Measurements from ENCODE around the gene LYSMD4.

Gene LYSMD4

GRCh38 chr15:99712415-99712814 lies 20.8 kb downstream of the LYSMD4 start (continued):
- TF ChIP-seq ZBTB6 (tag by site-specific recombination; IDR thresholded peaks at IDR 0.05) = no peak
- no peak for TF ChIP-seq ZNF24 (tag by site-specific recombination; IDR thresholded peaks at IDR 0.05)
- TF ChIP-seq ZFP37 (tag by site-specific recombination; IDR thresholded peaks at IDR 0.05) = no peak
- no peak for TF ChIP-seq ZNF639 (tag by site-specific recombination; IDR thresholded peaks at IDR 0.05)
- no peak for TF ChIP-seq ZNF776 (tag by site-specific recombination; IDR thresholded peaks at IDR 0.05; ENCODE audit: borderline replicate concordance)
- no peak for TF ChIP-seq ZNF514 (tag by site-specific recombination; IDR thresholded peaks at IDR 0.05)
- no peak for TF ChIP-seq ZNF132 (tag by site-specific recombination; IDR thresholded peaks at IDR 0.05; ENCODE audit: borderline replicate concordance)
- no peak for TF ChIP-seq ZNF354C (tag by site-specific recombination; IDR thresholded peaks at IDR 0.05; ENCODE audit: borderline replicate concordance, low read depth)
- no peak for TF ChIP-seq ZNF560 (tag by site-specific recombination; IDR thresholded peaks at IDR 0.05; ENCODE audit: borderline replicate concordance)

DNA sequence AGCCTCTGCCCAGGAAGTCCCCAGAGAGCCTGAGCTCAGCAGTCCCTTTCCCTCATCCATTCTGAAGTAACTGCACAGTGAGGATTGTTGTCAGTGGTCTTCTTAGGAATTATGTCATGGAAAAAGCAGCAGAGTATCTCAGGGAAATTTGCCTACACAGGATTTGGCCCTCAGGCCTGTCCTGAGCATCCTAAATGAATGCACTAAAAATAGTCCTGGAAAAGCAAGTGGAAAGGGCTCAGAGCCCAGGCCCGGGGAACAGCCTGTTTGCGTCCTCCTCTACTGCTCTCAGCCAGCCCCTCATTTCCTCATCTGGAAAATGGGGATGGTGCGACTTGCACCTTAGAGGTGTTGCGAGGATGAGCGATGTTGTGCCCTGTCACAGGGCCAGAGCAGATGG lies 21.6 kb downstream of the LYSMD4 start:
- 0 out of 2 replicates have a peak, but pooled peaks cover 5% of the 10 kb centered on the region for H3K4me1 ChIP-seq (ENCODE audit: control insufficient read depth, insufficient read depth, low read length)
- CTCF ChIA-PET = interaction anchor here (0.5 to 1.3 kb wide), 2 partner anchors 284 to 424 kb away, joined by 3 to 4 read pairs; no protein-coding TSS in a partner anchor
- POLR2A ChIA-PET = no interaction called here
- TF ChIP-seq ZNF510 (tag by site-specific recombination; IDR thresholded peaks at IDR 0.05; ENCODE audit: insufficient replicate concordance) (no peak), ZNF2 (tag by site-specific recombination; IDR thresholded peaks at IDR 0.05) (no peak), ZNF645 (tag by site-specific recombination; IDR thresholded peaks at IDR 0.05) (no peak), ZNF174 (tag by site-specific recombination; IDR thresholded peaks at IDR 0.05) (no peak)
- no peak overlapping the region for H3K27ac ChIP-seq (ENCODE audit: extremely low read depth, low read depth, low read length)
- no peak overlapping the region for H3K4me3 ChIP-seq (ENCODE audit: low read depth, low read length)
- H3K36me3 ChIP-seq (ENCODE audit: control insufficient read depth in 2 of 2, insufficient read depth in 1 of 2, low read length in 2 of 2) = peaks cover 13 to 49% of the 10 kb centered on the region in 2 experiments
- H3K9me3 ChIP-seq (ENCODE audit: control insufficient read depth, insufficient read depth, low read depth, low read length) = no peaks in the 10 kb centered on the region

DNA sequence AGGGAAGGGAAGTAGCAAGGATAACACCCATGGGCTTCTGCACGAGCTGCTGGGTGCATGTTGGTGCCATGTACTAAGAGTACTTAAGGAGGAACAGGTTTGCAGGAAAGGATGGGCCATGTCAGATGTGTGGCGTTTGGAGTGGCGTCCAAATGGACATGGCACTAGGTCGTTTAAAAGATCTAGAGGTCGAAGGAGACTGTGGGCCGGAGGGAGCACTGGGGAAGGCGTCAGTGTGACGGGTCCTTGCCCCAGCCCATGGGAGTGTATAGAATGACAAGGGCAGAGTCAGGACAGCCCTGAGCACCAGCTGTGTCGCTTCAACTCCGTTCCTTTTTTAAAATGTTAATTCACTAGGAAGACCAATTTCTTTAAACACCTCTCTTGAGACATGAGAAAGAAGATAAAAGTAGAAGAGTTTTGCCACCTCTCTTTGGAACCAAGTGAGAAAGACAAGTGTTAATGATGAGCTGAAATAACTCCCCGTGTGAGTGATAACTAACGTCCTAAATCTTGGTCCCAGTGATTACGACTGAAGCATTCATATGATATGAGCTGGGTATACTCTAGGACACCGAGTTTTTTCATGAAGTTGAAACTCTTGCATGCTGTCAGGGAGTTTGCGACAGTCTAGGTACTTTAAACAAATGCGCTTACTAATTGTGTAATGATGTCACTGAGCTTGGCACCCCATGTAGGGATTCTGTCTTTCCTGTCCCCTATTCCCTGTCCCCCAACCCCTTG lies 23.8 kb downstream of the LYSMD4 start:
- ChIA-PET CTCF (interaction anchor here (0.7 to 2.9 kb wide), 4 partner anchors 20 to 397 kb away, joined by 3 to 10 read pairs (median 6); no protein-coding TSS in a partner anchor), POLR2A (interaction anchor here (0.8 kb wide), 1 partner anchor 24 kb away, joined by 4 read pairs; the partner anchor contains the start of gene LYSMD4)
- H3K27ac ChIP-seq (ENCODE audit: extremely low read depth, low read depth, low read length) = no peak overlapping the region
- H3K4me3 ChIP-seq (ENCODE audit: low read depth, low read length) = no peak overlapping the region
- no peaks in the 10 kb centered on the region for H3K9me3 ChIP-seq (ENCODE audit: control insufficient read depth, insufficient read depth, low read depth, low read length)
- peaks cover 13 to 32% of the 10 kb centered on the region in 2 experiments for H3K36me3 ChIP-seq (ENCODE audit: control insufficient read depth in 2 of 2, insufficient read depth in 1 of 2, low read length in 2 of 2)
- 0 out of 2 replicates have a peak, but pooled peaks cover 5% of the 10 kb centered on the region for H3K4me1 ChIP-seq (ENCODE audit: control insufficient read depth, insufficient read depth, low read length)
- TF ChIP-seq KLF9 (tag by site-specific recombination; IDR thresholded peaks at IDR 0.05; ENCODE audit: low read depth) (no peak), ZNF391 (tag by site-specific recombination; IDR thresholded peaks at IDR 0.05; ENCODE audit: borderline replicate concordance, low read depth) (no peak), GLIS1 (tag by site-specific recombination; IDR thresholded peaks at IDR 0.05) (no peak), ZBTB48 (tag by site-specific recombination; IDR thresholded peaks at IDR 0.05) (no peak), GLIS2 (tag by site-specific recombination; IDR thresholded peaks at IDR 0.05) (no peak), ZNF48 (tag by site-specific recombination; IDR thresholded peaks at IDR 0.05) (no peak), ZNF677 (tag by site-specific recombination; IDR thresholded peaks at IDR 0.05) (no peak), ZNF223 (tag by site-specific recombination; IDR thresholded peaks at IDR 0.05) (no peak), ZNF629 (tag by site-specific recombination; IDR thresholded peaks at IDR 0.05) (no peak), MYNN (tag by site-specific recombination; IDR thresholded peaks at IDR 0.05; ENCODE audit: borderline replicate concordance) (no peak), AEBP2 (tag by site-specific recombination; IDR thresholded peaks at IDR 0.05; ENCODE audit: borderline replicate concordance) (no peak), ZNF350 (tag by site-specific recombination; IDR thresholded peaks at IDR 0.05) (no peak)
- TF ChIP-seq, protein P1, sequence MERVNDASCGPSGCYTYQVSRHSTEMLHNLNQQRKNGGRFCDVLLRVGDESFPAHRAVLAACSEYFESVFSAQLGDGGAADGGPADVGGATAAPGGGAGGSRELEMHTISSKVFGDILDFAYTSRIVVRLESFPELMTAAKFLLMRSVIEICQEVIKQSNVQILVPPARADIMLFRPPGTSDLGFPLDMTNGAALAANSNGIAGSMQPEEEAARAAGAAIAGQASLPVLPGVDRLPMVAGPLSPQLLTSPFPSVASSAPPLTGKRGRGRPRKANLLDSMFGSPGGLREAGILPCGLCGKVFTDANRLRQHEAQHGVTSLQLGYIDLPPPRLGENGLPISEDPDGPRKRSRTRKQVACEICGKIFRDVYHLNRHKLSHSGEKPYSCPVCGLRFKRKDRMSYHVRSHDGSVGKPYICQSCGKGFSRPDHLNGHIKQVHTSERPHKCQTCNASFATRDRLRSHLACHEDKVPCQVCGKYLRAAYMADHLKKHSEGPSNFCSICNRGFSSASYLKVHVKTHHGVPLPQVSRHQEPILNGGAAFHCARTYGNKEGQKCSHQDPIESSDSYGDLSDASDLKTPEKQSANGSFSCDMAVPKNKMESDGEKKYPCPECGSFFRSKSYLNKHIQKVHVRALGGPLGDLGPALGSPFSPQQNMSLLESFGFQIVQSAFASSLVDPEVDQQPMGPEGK (tag by site-specific recombination; IDR thresholded peaks at IDR 0.05) = no peak

Measured in HEK293 (cell line).